MCF 10A (cell line): Measurements from ENCODE around the gene TRNP1. TPM values are rescaled to one million over a fixed set of nuclear protein-coding genes. Genes with fewer than 3 reads are reported as not detected.

ENCODE experiments used
- BruUV-seq: library from RNA; stranded (reverse); fragments of 400-500 nt; replicated peaks from 2 replicates; lab custom pipeline; 2021; lab: Mats Ljungman, UMichigan
- CTCF ChIA-PET: fragments of 300-600 bp; sonication (Branson Sonifier 250); formaldehyde crosslinking; extraction: SDS; loops from one replicate; lab custom pipeline; 2021; ENCODE audit warnings: antibody characterized with exemption, inconsistent platforms; lab: Yijun Ruan, JAX
- POLR2A ChIA-PET: fragments of 300-600, 350-650 bp; sonication (Branson Sonifier 250); formaldehyde crosslinking; extraction: SDS; loops from one replicate; lab custom pipeline; 2020; ENCODE audit warnings: antibody characterized with exemption, inconsistent platforms; lab: Yijun Ruan, JAX
- DNase-seq: peaks from one replicate; pipeline ENCODE4 v3.0.0-alpha.2; 2018; ENCODE audit not compliant: unreplicated experiment
- H3K27ac Mint-ChIP-seq: one replicate; pipeline ENCODE4 v1.8.0; 2022; ENCODE audit warnings: mild to moderate bottlenecking, low read depth, mixed read lengths; ENCODE audit not compliant: unreplicated experiment
- H3K27me3 Mint-ChIP-seq: one replicate; pipeline ENCODE4 v1.8.0; 2022; ENCODE audit warnings: mixed read lengths; ENCODE audit not compliant: insufficient read depth, unreplicated experiment
- H3K36me3 Mint-ChIP-seq: one replicate; pipeline ENCODE4 v1.8.0; 2022; ENCODE audit warnings: mild to moderate bottlenecking, moderate library complexity, mixed read lengths; ENCODE audit not compliant: insufficient read depth, unreplicated experiment
- H3K4me1 Mint-ChIP-seq: one replicate; pipeline ENCODE4 v1.8.0; 2022; ENCODE audit warnings: mixed read lengths; ENCODE audit not compliant: insufficient read depth, unreplicated experiment
- H3K4me3 Mint-ChIP-seq: one replicate; pipeline ENCODE4 v1.8.0; 2022; ENCODE audit warnings: mild to moderate bottlenecking, moderate library complexity, mixed read lengths; ENCODE audit not compliant: unreplicated experiment
- H3K9me3 Mint-ChIP-seq: one replicate; pipeline ENCODE4 v1.8.0; 2022; ENCODE audit warnings: mixed read lengths; ENCODE audit not compliant: unreplicated experiment
- CTCF ChIP-seq: fragments of 200-600 bp; IDR thresholded peaks from one replicate; pipeline ENCODE4 v1.8.0; 2022; ENCODE audit warnings: antibody characterized with exemption, mild to moderate bottlenecking; ENCODE audit not compliant: unreplicated experiment
- intact Hi-C: fragments of 100-400 bp; cut with micrococcal nuclease; formaldehyde crosslinking; loops from 2 replicates; pipeline ENCODE4 v1.14.1; 2022
- total RNA-seq: library from RNA; stranded (reverse); gene quantifications from 2 replicates; pipeline ENCODE4 v1.2.3, GENCODE V29; 2022

TRNP1 gene
- total RNA-seq, 1 experiment from 2014 or later, result 59.2 TPM

GRCh38 chr1:27017207-27017606 is 23.7 kb downstream of the TRNP1 start:
- no peaks in the 10 kb centered on the region for H3K4me1 Mint-ChIP-seq
- ChIA-PET POLR2A (interaction anchor here (3.8 kb wide), 1 partner anchor 10 kb away, joined by 13 read pairs; no protein-coding TSS in a partner anchor), CTCF (interaction anchor here (2.3 to 10.2 kb wide), 2 partner anchors 19 to 20 kb away, joined by 8 to 118 read pairs; partner anchors contain the start of gene TRNP1)
- DNase-seq, result no peak
- no peaks in the 10 kb centered on the region for H3K27me3 Mint-ChIP-seq
- H3K27ac Mint-ChIP-seq, result peak overlapping the region; percentile 8
- intact Hi-C loops, result no loop called here
- no TSS peak for BruUV-seq
- H3K9me3 Mint-ChIP-seq, result no peaks in the 10 kb centered on the region
- peaks cover 6% of the 10 kb centered on the region for H3K36me3 Mint-ChIP-seq
- H3K4me3 Mint-ChIP-seq, result no peak overlapping the region
- TF ChIP-seq CTCF, result no peak

DNA sequence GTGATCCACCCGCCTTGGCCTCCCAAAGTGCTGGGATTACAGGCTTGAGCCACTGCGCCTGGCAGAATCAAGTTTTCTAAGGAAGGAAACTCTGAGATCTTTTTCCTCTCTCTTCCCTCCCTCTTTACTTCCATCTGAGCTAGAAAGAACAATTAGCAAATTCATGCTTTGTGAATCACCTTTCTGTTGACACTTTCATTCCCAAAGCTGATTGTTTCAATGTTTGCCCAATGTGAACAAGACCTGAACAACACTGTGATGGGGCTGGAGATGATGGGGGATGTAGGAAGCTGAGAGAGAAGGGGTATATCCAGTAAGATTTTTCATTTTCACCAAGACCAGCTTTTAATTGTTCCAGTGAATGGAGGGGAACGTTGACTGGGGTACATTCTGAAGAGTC is 24.8 kb downstream of the TRNP1 start:
- no peaks in the 10 kb centered on the region for H3K36me3 Mint-ChIP-seq
- TF ChIP-seq CTCF, result no peak
- H3K9me3 Mint-ChIP-seq, result no peaks in the 10 kb centered on the region
- ChIA-PET CTCF (interaction anchor here (0.6 to 2.3 kb wide), 4 partner anchors 21 to 892 kb away, joined by 3 to 8 read pairs (median 4); no protein-coding TSS in a partner anchor), POLR2A (interaction anchor here (0.6 to 3.8 kb wide), 5 partner anchors 8 to 395 kb away, joined by 3 to 13 read pairs (median 4); no protein-coding TSS in a partner anchor)
- DNase-seq, result no peak
- intact Hi-C loops, result no loop called here
- H3K27ac Mint-ChIP-seq, result no peak overlapping the region
- H3K4me1 Mint-ChIP-seq, result no peaks in the 10 kb centered on the region
- no peaks in the 10 kb centered on the region for H3K27me3 Mint-ChIP-seq
- no TSS peak for BruUV-seq
- H3K4me3 Mint-ChIP-seq, result no peak overlapping the region

DNA sequence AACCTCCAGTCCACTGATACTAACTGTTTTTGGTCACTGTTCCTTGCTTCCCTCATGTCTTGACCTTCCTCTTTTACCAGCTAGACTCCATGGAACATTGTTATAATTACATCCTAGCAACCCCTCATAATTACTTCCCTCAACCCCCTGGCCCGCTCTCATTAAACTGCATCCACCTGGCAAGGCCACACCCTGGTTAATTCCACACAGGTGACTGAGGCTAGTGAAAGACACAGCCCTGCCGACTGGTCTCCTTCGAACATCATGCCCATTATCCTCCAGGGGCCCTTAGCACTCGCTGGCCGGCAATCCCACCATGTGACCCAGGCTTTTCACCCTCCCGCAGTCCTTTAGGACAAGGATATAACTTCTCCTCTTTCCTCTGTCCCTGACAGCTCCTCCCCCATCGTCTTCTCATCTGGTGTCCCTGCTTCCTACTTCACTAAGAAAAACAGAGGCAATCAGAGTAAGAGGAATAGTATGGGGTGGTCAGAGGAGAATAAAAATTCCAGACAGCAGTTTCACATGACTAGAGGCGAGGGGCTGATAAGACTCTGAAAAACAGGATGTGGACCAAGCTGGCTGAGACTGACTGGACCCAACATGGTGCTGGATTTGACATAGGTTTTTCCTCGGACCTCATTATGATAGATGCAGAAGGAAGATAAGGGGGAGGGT is 28.0 kb downstream of the TRNP1 start:
- Mint-ChIP-seq H3K4me3 (no peak overlapping the region), H3K27me3 (no peaks in the 10 kb centered on the region), H3K27ac (no peak overlapping the region), H3K36me3 (no peaks in the 10 kb centered on the region), H3K4me1 (no peaks in the 10 kb centered on the region), H3K9me3 (no peaks in the 10 kb centered on the region)
- CTCF ChIA-PET, result interaction anchor here (1.1 kb wide), 1 partner anchor 9 kb away, joined by 3 read pairs; the partner anchor contains the start of gene TENT5B
- POLR2A ChIA-PET, result interaction anchor here (1.2 to 2.2 kb wide), 3 partner anchors 9 to 23 kb away, joined by 4 to 12 read pairs (median 7); partner anchors contain the start of gene TENT5B
- intact Hi-C loops, result no loop called here
- BruUV-seq, result no TSS peak
- DNase-seq, result no peak
- no peak for TF ChIP-seq CTCF

GRCh38 chr1:27025718-27026117 is 32.2 kb downstream of the TRNP1 start:
- intact Hi-C loops, result no loop called here
- Mint-ChIP-seq H3K27ac (no peak overlapping the region), H3K4me1 (peaks cover 10% of the 10 kb centered on the region), H3K36me3 (no peaks in the 10 kb centered on the region), H3K27me3 (no peaks in the 10 kb centered on the region), H3K9me3 (no peaks in the 10 kb centered on the region), H3K4me3 (no peak overlapping the region)
- no peak for DNase-seq
- BruUV-seq, result no TSS peak
- TF ChIP-seq CTCF, result no peak
- ChIA-PET CTCF (no interaction called here), POLR2A (interaction anchor here (1.5 to 11.5 kb wide), 2 partner anchors 15 to 26 kb away, joined by 6 to 160 read pairs; partner anchors contain the start of gene TENT5B)
